PC-9 (cell line): Measurements from ENCODE around the gene ZNF157. TPM values are rescaled to one million over a fixed set of nuclear protein-coding genes. Genes with fewer than 3 reads are reported as not detected.

Experiments used
- BruUV-seq: library from RNA; stranded (reverse); fragments of 400-500 nt; replicated peaks from 2 replicates; lab custom pipeline; 2021; lab: Mats Ljungman, UMichigan
- CTCF ChIA-PET: fragments of 300-600 bp; sonication (Branson Sonifier 250); formaldehyde crosslinking; loops from one replicate; lab custom pipeline; 2022; ENCODE audit warnings: antibody characterized with exemption; lab: Charles Lee
- POLR2A ChIA-PET: fragments of 300-600 bp; sonication (Branson Sonifier 250); formaldehyde crosslinking; loops from one replicate; lab custom pipeline; 2022; ENCODE audit warnings: antibody characterized with exemption; ENCODE audit not compliant: unreplicated experiment; lab: Charles Lee
- DNase-seq, 2 experiments: peaks; one replicate each; pipeline versions ENCODE4 v3.0.0 to v3.0.0-alpha.2; 2015 to 2022; ENCODE audit warnings: mixed read lengths in 1 of 2
- H2AFZ ChIP-seq: fragments of 200-600 bp; sonication (generic); 2 replicates; pipeline ENCODE4 v1.8.1; 2017; ENCODE audit warnings: antibody characterized with exemption
- H3F3A ChIP-seq: fragments of 200-600 bp; sonication (generic); 2 replicates; pipeline ENCODE4 v1.8.1; 2017; ENCODE audit warnings: antibody characterized with exemption, mild to moderate bottlenecking, low read depth; ENCODE audit not compliant: insufficient read depth
- H3K27ac ChIP-seq: fragments of 200-600 bp; sonication (generic); 2 replicates; pipeline ENCODE4 v1.6.1; 2016; ENCODE audit warnings: mixed run types
- H3K27me3 ChIP-seq: fragments of 200-600 bp; sonication (generic); 2 replicates; pipeline ENCODE4 v1.6.1; 2016; ENCODE audit warnings: low read depth, mixed run types; ENCODE audit not compliant: insufficient read depth
- H3K36me3 ChIP-seq: fragments of 200-600 bp; sonication (generic); 2 replicates; pipeline ENCODE4 v1.6.1; 2016; ENCODE audit warnings: low read depth, mixed run types
- H3K4me1 ChIP-seq: fragments of 200-600 bp; sonication (generic); replicated peaks from 2 replicates; pipeline ENCODE4 v1.6.1; 2016; ENCODE audit warnings: mixed run types; ENCODE audit not compliant: insufficient read depth
- H3K4me2 ChIP-seq: fragments of 200-600 bp; sonication (generic); 2 replicates; pipeline ENCODE4 v1.6.1; 2017; ENCODE audit warnings: mixed run types
- H3K4me3 ChIP-seq: fragments of 200-600 bp; sonication (generic); 2 replicates; pipeline ENCODE4 v1.6.1; 2016; ENCODE audit warnings: mixed run types
- H3K79me2 ChIP-seq: fragments of 200-600 bp; sonication (generic); 2 replicates; pipeline ENCODE4 v1.6.1; 2017; ENCODE audit warnings: low read depth, mixed run types
- H3K9me2 ChIP-seq: fragments of 200-600 bp; sonication (generic); 2 replicates; pipeline ENCODE4 v1.8.1; 2017; ENCODE audit warnings: mild to moderate bottlenecking; ENCODE audit not compliant: insufficient read depth
- H3K9me3 ChIP-seq: fragments of 200-600 bp; sonication (generic); 2 replicates; pipeline ENCODE4 v1.8.1; 2016; ENCODE audit warnings: low read depth; ENCODE audit not compliant: insufficient read depth
- H4K20me1 ChIP-seq: fragments of 200-600 bp; sonication (generic); 2 replicates; pipeline ENCODE4 v1.8.1; 2017; ENCODE audit not compliant: insufficient read depth
- EZH2 ChIP-seq: fragments of 200-600 bp; sonication (generic); IDR thresholded peaks from 2 replicates; pipeline ENCODE4 v1.8.0; 2017; ENCODE audit warnings: antibody characterized with exemption, low read depth
- intact Hi-C: fragments of 100-400 bp; cut with micrococcal nuclease; formaldehyde crosslinking; loops from one replicate; pipeline ENCODE4 v1.10.0; 2022; ENCODE audit not compliant: unreplicated experiment
- total RNA-seq: library from RNA; stranded (reverse); gene quantifications from 2 replicates; pipeline ENCODE4 v1.2.3, GENCODE V29; 2021
- TF ChIP-seq, protein P1 (sequence below): fragments of 200-600 bp; sonication (generic); conservative IDR thresholded peaks from 2 replicates; pipeline ENCODE4 v1.6.1; 2017; ENCODE audit warnings: mixed run types, antibody characterized with exemption, mild to moderate bottlenecking, moderate library complexity

Gene ZNF157
- total RNA-seq, 1 experiment from 2014 or later: not detected

DNA sequence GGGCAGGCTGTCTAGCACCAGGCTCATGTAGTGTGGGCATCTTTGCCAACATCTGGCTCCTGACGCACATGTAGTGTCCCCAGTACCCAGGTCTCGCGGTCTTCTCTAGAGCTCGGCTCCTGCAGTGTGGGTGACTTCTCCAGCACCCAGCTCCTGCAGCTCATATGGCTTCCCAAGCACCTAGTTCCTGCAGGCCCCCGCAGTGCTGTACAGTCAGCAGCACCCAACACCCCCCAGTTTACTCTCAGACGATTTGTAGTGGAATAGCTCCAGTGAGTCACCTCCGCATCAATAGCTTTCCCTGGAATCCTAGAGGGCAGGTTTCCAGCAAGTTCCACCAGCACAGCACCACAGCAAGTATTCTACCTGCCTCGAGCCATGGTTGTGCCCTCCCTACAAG is 81.7 kb downstream of the ZNF157 start:
- ChIA-PET CTCF (no interaction called here), POLR2A (no interaction called here)
- Histone ChIP-seq H3F3A (no peaks in the 10 kb centered on the region), H3K9me3 (no peaks in the 10 kb centered on the region), H3K4me2 (no peak overlapping the region), H2AFZ (no peak overlapping the region), H4K20me1 (no peaks in the 10 kb centered on the region), H3K4me3 (no peak overlapping the region), H3K27me3 (no peaks in the 10 kb centered on the region), H3K36me3 (no peaks in the 10 kb centered on the region), H3K9me2 (no peaks in the 10 kb centered on the region), H3K4me1 (no peaks in the 10 kb centered on the region), H3K27ac (no peak overlapping the region), H3K79me2 (no peaks in the 10 kb centered on the region)
- BruUV-seq: no TSS peak
- no peak for DNase-seq
- intact Hi-C loops: no loop called here
- TF ChIP-seq EZH2: no peak
- TF ChIP-seq, protein P1, sequence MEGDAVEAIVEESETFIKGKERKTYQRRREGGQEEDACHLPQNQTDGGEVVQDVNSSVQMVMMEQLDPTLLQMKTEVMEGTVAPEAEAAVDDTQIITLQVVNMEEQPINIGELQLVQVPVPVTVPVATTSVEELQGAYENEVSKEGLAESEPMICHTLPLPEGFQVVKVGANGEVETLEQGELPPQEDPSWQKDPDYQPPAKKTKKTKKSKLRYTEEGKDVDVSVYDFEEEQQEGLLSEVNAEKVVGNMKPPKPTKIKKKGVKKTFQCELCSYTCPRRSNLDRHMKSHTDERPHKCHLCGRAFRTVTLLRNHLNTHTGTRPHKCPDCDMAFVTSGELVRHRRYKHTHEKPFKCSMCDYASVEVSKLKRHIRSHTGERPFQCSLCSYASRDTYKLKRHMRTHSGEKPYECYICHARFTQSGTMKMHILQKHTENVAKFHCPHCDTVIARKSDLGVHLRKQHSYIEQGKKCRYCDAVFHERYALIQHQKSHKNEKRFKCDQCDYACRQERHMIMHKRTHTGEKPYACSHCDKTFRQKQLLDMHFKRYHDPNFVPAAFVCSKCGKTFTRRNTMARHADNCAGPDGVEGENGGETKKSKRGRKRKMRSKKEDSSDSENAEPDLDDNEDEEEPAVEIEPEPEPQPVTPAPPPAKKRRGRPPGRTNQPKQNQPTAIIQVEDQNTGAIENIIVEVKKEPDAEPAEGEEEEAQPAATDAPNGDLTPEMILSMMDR: no peak

DNA sequence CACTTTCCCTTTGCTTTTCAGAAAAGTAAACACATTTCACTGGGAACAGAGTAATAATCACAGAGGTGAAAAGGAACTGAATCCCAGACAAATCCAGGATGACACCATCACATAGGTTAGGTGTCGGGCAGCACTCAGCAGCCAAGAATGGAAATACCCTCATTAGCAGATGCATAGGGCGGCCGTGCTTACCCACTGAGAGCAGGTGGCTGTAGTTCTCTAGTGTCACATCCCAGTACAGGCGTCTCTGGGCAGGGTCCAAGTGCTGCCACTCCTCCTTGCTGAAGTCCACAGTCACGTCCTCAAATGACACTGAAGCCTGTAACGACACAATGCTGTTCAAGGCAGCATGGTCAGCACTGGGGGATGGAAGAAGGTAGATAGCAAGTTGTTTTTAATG is 85.7 kb downstream of the ZNF157 start:
- H3K4me1 ChIP-seq: no peaks in the 10 kb centered on the region
- no peaks in the 10 kb centered on the region for H3K9me3 ChIP-seq
- TF ChIP-seq EZH2: no peak
- TF ChIP-seq, protein P1: no peak
- H3K4me3 ChIP-seq: no peak overlapping the region
- no peaks in the 10 kb centered on the region for H4K20me1 ChIP-seq
- H3K4me2 ChIP-seq: no peak overlapping the region
- DNase-seq: no peak
- H3K9me2 ChIP-seq: no peaks in the 10 kb centered on the region
- CTCF ChIA-PET: no interaction called here
- H3F3A ChIP-seq: no peaks in the 10 kb centered on the region
- no peak overlapping the region for H2AFZ ChIP-seq
- H3K79me2 ChIP-seq: no peaks in the 10 kb centered on the region
- POLR2A ChIA-PET: no interaction called here
- H3K27me3 ChIP-seq: no peaks in the 10 kb centered on the region
- no peaks in the 10 kb centered on the region for H3K36me3 ChIP-seq
- intact Hi-C loops: no loop called here
- no TSS peak for BruUV-seq
- H3K27ac ChIP-seq: no peak overlapping the region

DNA sequence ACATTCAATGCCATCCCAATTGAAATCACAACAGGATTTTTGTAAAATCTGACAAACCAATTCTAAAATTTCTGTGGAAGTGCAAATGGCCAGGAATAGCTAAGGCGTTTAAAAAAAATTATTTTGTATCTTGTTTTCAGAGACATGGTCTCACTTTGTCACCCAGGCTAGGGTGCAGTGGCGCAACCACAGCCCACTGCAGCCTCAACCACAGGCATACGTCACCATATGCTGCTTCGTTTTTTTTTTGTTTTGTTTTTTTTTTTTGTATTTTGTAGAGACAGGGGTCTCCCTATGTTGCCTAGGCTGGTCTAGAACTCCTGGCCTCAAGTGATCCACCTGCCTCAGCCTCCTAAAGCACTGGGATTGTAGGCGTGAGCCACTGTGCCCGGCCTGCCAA is 88.2 kb downstream of the ZNF157 start:
- CTCF ChIA-PET: no interaction called here

More for the DNA sequence above, 88.2 kb downstream of the ZNF157 start:
- Histone ChIP-seq H3K9me2 (no peaks in the 10 kb centered on the region), H4K20me1 (no peaks in the 10 kb centered on the region), H3K79me2 (no peaks in the 10 kb centered on the region), H3K4me2 (no peak overlapping the region), H3K27me3 (no peaks in the 10 kb centered on the region), H2AFZ (no peak overlapping the region), H3K4me1 (no peaks in the 10 kb centered on the region), H3K36me3 (no peaks in the 10 kb centered on the region), H3K4me3 (no peak overlapping the region), H3K27ac (no peak overlapping the region), H3F3A (no peaks in the 10 kb centered on the region), H3K9me3 (no peaks in the 10 kb centered on the region)
- BruUV-seq: no TSS peak
- intact Hi-C loops: no loop called here
- TF ChIP-seq, protein P1: no peak
- no peak for TF ChIP-seq EZH2
- POLR2A ChIA-PET: no interaction called here
- DNase-seq: no peak
